Lower lobe of right lung (tissue), 2 donors: Measurements from ENCODE around the gene DIDO1. TPM values are rescaled to one million over a fixed set of nuclear protein-coding genes. Genes with fewer than 3 reads are reported as not detected.

Experiments
- ATAC-seq, 2 donors: fragments of 200-7000 bp; cut with Tn5 transposase; one replicate each; pipeline ENCODE4 v1.9.1; 2020 to 2022; ENCODE audit warnings: mild to moderate bottlenecking in 2 of 2, moderate library complexity in 2 of 2
- DNase-seq: peaks from one replicate; pipeline ENCODE4 v3.0.0-alpha.2; 2020
- H3K27ac ChIP-seq: fragments of 200-600 bp; one replicate; pipeline ENCODE4 v1.8.0; 2022
- H3K27me3 ChIP-seq: fragments of 200-600 bp; one replicate; pipeline ENCODE4 v1.8.0; 2022; ENCODE audit warnings: low read depth
- H3K36me3 ChIP-seq: fragments of 200-600 bp; one replicate; pipeline ENCODE4 v1.8.0; 2022; ENCODE audit warnings: mild to moderate bottlenecking
- H3K4me1 ChIP-seq: fragments of 200-600 bp; one replicate; pipeline ENCODE4 v1.8.0; 2022
- H3K4me3 ChIP-seq: fragments of 200-600 bp; one replicate; pipeline ENCODE4 v1.8.0; 2022; ENCODE audit warnings: mild to moderate bottlenecking
- H3K9me3 ChIP-seq: fragments of 200-600 bp; one replicate; pipeline ENCODE4 v1.8.0; 2022
- CTCF ChIP-seq: fragments of 200-600 bp; IDR thresholded peaks from one replicate; pipeline ENCODE4 v1.8.0; 2022; ENCODE audit warnings: antibody characterized with exemption, mild to moderate bottlenecking
- intact Hi-C: fragments of 100-400 bp; cut with DNase I; formaldehyde crosslinking; loops from one replicate; pipeline ENCODE4 v1.11.0; 2022
- total RNA-seq: library from RNA; stranded (reverse); fragmentation: NEBNext Ultra II Directional; extraction: Animal tissue kit (Norgen Biotek cat#: 25700); gene quantifications from one replicate; pipeline ENCODE4 v1.2.1, GENCODE V29; 2021
- donor health status: DM: no; HTN: yes; CAD: no; lungs with severe emphysema.

The DIDO1 gene
- total RNA-seq, 1 donor from 2014 or later: 54.6 TPM

- ATAC-seq (no peak), DNase-seq (no peak)
- no peak overlapping the region for H3K4me3 ChIP-seq
- no peak for TF ChIP-seq CTCF
- no peaks in the 10 kb centered on the region for H3K4me1 ChIP-seq
- H3K36me3 ChIP-seq: no peaks in the 10 kb centered on the region
- peaks cover 6% of the 10 kb centered on the region for H3K27me3 ChIP-seq
- intact Hi-C loops: no loop called here
- no peaks in the 10 kb centered on the region for H3K9me3 ChIP-seq
- H3K27ac ChIP-seq: no peak overlapping the region
These were observed 82.6 kb downstream of the DIDO1 start for GRCh38 chr20:62843656-62844055.

GRCh38 chr20:62841705-62842212 is 84.5 kb downstream of the DIDO1 start:
- no peak for TF ChIP-seq CTCF
- intact Hi-C loops: no loop called here
- peaks cover 10% of the 10 kb centered on the region for H3K27me3 ChIP-seq
- no peaks in the 10 kb centered on the region for H3K9me3 ChIP-seq
- H3K36me3 ChIP-seq: no peaks in the 10 kb centered on the region
- no peak overlapping the region for H3K27ac ChIP-seq
- H3K4me1 ChIP-seq: no peaks in the 10 kb centered on the region
- ATAC-seq (no peak), DNase-seq (no peak)
- H3K4me3 ChIP-seq: no peak overlapping the region

- no peak for TF ChIP-seq CTCF
- no peaks in the 10 kb centered on the region for H3K36me3 ChIP-seq
- H3K4me1 ChIP-seq: no peaks in the 10 kb centered on the region
- H3K9me3 ChIP-seq: no peaks in the 10 kb centered on the region
- no peak overlapping the region for H3K4me3 ChIP-seq
- DNase-seq (no peak), ATAC-seq (no peak)
- H3K27me3 ChIP-seq: peaks cover 19% of the 10 kb centered on the region
- no peak overlapping the region for H3K27ac ChIP-seq
- intact Hi-C loops: no loop called here
These were observed 85.8 kb downstream of the DIDO1 start for GRCh38 chr20:62840244-62841197.

GRCh38 chr20:62839816-62840215 is 86.5 kb downstream of the DIDO1 start:
- peaks cover 19% of the 10 kb centered on the region for H3K27me3 ChIP-seq
- no peaks in the 10 kb centered on the region for H3K9me3 ChIP-seq
- no peaks in the 10 kb centered on the region for H3K4me1 ChIP-seq
- ATAC-seq (no peak), DNase-seq (no peak)
- no peaks in the 10 kb centered on the region for H3K36me3 ChIP-seq
- no peak overlapping the region for H3K4me3 ChIP-seq
- H3K27ac ChIP-seq: no peak overlapping the region
- no peak for TF ChIP-seq CTCF
- intact Hi-C loops: no loop called here

- intact Hi-C loops: no loop called here
- Histone ChIP-seq H3K27me3 (peaks cover 24% of the 10 kb centered on the region), H3K36me3 (no peaks in the 10 kb centered on the region), H3K9me3 (no peaks in the 10 kb centered on the region), H3K27ac (no peak overlapping the region), H3K4me1 (no peaks in the 10 kb centered on the region), H3K4me3 (no peak overlapping the region)
- ATAC-seq (no peak), DNase-seq (no peak)
- no peak for TF ChIP-seq CTCF
These were observed 87.0 kb downstream of the DIDO1 start for GRCh38 chr20:62839261-62839660.
